ENCODE measurements around the gene ERP29. TPM values are rescaled to one million over a fixed set of nuclear protein-coding genes. Genes with fewer than 3 reads are reported as not detected.

Gene ERP29
- polyA plus RNA-seq, 1 donor from 2014 or later: 159 TPM

- H3K79me2 ChIP-seq (replicated peaks; ENCODE audit: insufficient read depth, low read length): no peaks in the 10 kb centered on the region
- H3K36me3 ChIP-seq (ENCODE audit: insufficient read depth, low read length): no peaks in the 10 kb centered on the region
- no peak overlapping the region for H3K4me3 ChIP-seq (ENCODE audit: low read length)
- H3K27me3 ChIP-seq (ENCODE audit: insufficient read depth, low read depth, low read length): no peaks in the 10 kb centered on the region
- no peaks in the 10 kb centered on the region for H3K9me2 ChIP-seq (ENCODE audit: insufficient read depth, low read length)
- H3K4me2 ChIP-seq (ENCODE audit: low read length): no peak overlapping the region
- no peak overlapping the region for H3K27ac ChIP-seq (ENCODE audit: low read length)
- TF ChIP-seq TAF1 (IDR thresholded peaks at IDR 0.05; ENCODE audit: low read depth) (no peak), POLR2AphosphoS5 (IDR thresholded peaks at IDR 0.05) (no peak), RAD21 (conservative IDR thresholded peaks at IDR 0.05) (no peak), CTCF (IDR thresholded peaks at IDR 0.05; ENCODE audit: poor library complexity, severe bottlenecking) (no peak), REST (IDR thresholded peaks at IDR 0.05; ENCODE audit: borderline replicate concordance) (no peak), MXI1 (conservative IDR thresholded peaks at IDR 0.05; ENCODE audit: poor library complexity, severe bottlenecking) (no peak), EP300 (conservative IDR thresholded peaks at IDR 0.05; ENCODE audit: poor library complexity, severe bottlenecking) (no peak), SMC3 (conservative IDR thresholded peaks at IDR 0.05; ENCODE audit: poor library complexity) (no peak), EZH2 (IDR thresholded peaks at IDR 0.05; ENCODE audit: borderline replicate concordance, insufficient read depth, low read length, poor library complexity, severe bottlenecking) (no peak)
- no peaks in the 10 kb centered on the region for H3F3A ChIP-seq (ENCODE audit: insufficient read depth, low read length, poor library complexity, severe bottlenecking)
- no peaks in the 10 kb centered on the region for H4K20me1 ChIP-seq (ENCODE audit: insufficient read depth)
- H3K9ac ChIP-seq (ENCODE audit: low read length): no peak overlapping the region
- no peaks in the 10 kb centered on the region for H3K9me3 ChIP-seq (ENCODE audit: low read length)
- H2AFZ ChIP-seq (ENCODE audit: low read depth, low read length): no peak overlapping the region
Measured at GRCh38 chr12:111995782-111996480, 17.3 kb upstream of the ERP29 start.

GRCh38 chr12:111997300-111997699 lies 15.9 kb upstream of the ERP29 start:
- TF ChIP-seq CTCF (IDR thresholded peaks at IDR 0.05; ENCODE audit: poor library complexity, severe bottlenecking) (no peak), REST (IDR thresholded peaks at IDR 0.05; ENCODE audit: borderline replicate concordance) (no peak), EZH2 (IDR thresholded peaks at IDR 0.05; ENCODE audit: borderline replicate concordance, insufficient read depth, low read length, poor library complexity, severe bottlenecking) (no peak), MXI1 (conservative IDR thresholded peaks at IDR 0.05; ENCODE audit: poor library complexity, severe bottlenecking) (no peak), POLR2AphosphoS5 (IDR thresholded peaks at IDR 0.05) (no peak), TAF1 (IDR thresholded peaks at IDR 0.05; ENCODE audit: low read depth) (no peak), SMC3 (conservative IDR thresholded peaks at IDR 0.05; ENCODE audit: poor library complexity) (no peak), EP300 (conservative IDR thresholded peaks at IDR 0.05; ENCODE audit: poor library complexity, severe bottlenecking) (no peak), RAD21 (conservative IDR thresholded peaks at IDR 0.05) (no peak)
- no peaks in the 10 kb centered on the region for H3K27me3 ChIP-seq (ENCODE audit: insufficient read depth, low read depth, low read length)
- no peak overlapping the region for H3K27ac ChIP-seq (ENCODE audit: low read length)
- no peaks in the 10 kb centered on the region for H3K9me3 ChIP-seq (ENCODE audit: low read length)
- no peaks in the 10 kb centered on the region for H4K20me1 ChIP-seq (ENCODE audit: insufficient read depth)
- no peaks in the 10 kb centered on the region for H3K9me2 ChIP-seq (ENCODE audit: insufficient read depth, low read length)
- H2AFZ ChIP-seq (ENCODE audit: low read depth, low read length): no peak overlapping the region
- no peaks in the 10 kb centered on the region for H3F3A ChIP-seq (ENCODE audit: insufficient read depth, low read length, poor library complexity, severe bottlenecking)
- no peak overlapping the region for H3K4me3 ChIP-seq (ENCODE audit: low read length)
- no peaks in the 10 kb centered on the region for H3K36me3 ChIP-seq (ENCODE audit: insufficient read depth, low read length)
- H3K4me2 ChIP-seq (ENCODE audit: low read length): no peak overlapping the region
- H3K9ac ChIP-seq (ENCODE audit: low read length): no peak overlapping the region
- no peaks in the 10 kb centered on the region for H3K79me2 ChIP-seq (replicated peaks; ENCODE audit: insufficient read depth, low read length)

All from neural cell (in vitro differentiated cells).